Activated gamma-delta T cell treated with anti-CD3 and anti-CD28 coated beads, Interleukin-2, amount 50 U/mL, for 16 hours (primary cell): Measurements from ENCODE around the gene MARCHF10.
"Not testable (repeated sequence)": the region's sequence is repeated elsewhere in the genome, so short reads cannot be mapped to it uniquely, and the experiment has no call there.

ENCODE experiments used
- DNase-seq: peaks from one replicate; pipeline ENCODE4 v3.0.0-alpha.2; 2020; ENCODE audit warnings: low read depth

MARCHF10 gene

GRCh38 chr17:62786646-62787045, 21.5 kb downstream of the MARCHF10 start:
- DNase-seq: no peak

GRCh38 chr17:62785983-62786382, 22.1 kb downstream of the MARCHF10 start:
- not testable (repeated sequence) for DNase-seq

GRCh38 chr17:62782730-62783270, 25.3 kb downstream of the MARCHF10 start:
- DNase-seq: no peak

- no peak for DNase-seq
Measured at GRCh38 chr17:62781831-62782251, 26.3 kb downstream of the MARCHF10 start.

GRCh38 chr17:62781356-62781755, 26.8 kb downstream of the MARCHF10 start:
- no peak for DNase-seq

GRCh38 chr17:62780951-62781350, 27.2 kb downstream of the MARCHF10 start:
- no peak for DNase-seq

GRCh38 chr17:62780269-62780668, 27.8 kb downstream of the MARCHF10 start:
- no peak for DNase-seq

GRCh38 chr17:62778990-62779681, 29.0 kb downstream of the MARCHF10 start:
- no peak for DNase-seq

GRCh38 chr17:62775876-62776275, 32.2 kb downstream of the MARCHF10 start:
- DNase-seq: no peak

- no peak for DNase-seq
Measured at GRCh38 chr17:62774338-62774737, 33.8 kb downstream of the MARCHF10 start.

- DNase-seq: no peak
Measured at GRCh38 chr17:62767997-62768396, 40.1 kb downstream of the MARCHF10 start.

GRCh38 chr17:62765351-62765750, 42.8 kb downstream of the MARCHF10 start:
- no peak for DNase-seq

- no peak for DNase-seq
Measured at GRCh38 chr17:62763891-62764600, 44.1 kb downstream of the MARCHF10 start.

GRCh38 chr17:62761884-62762283, 46.2 kb downstream of the MARCHF10 start:
- no peak for DNase-seq

- no peak for DNase-seq
Measured at GRCh38 chr17:62760945-62761267, 47.2 kb downstream of the MARCHF10 start.

GRCh38 chr17:62760059-62760944, 47.8 kb downstream of the MARCHF10 start:
- DNase-seq: no peak

GRCh38 chr17:62757500-62757951, 50.6 kb downstream of the MARCHF10 start:
- DNase-seq: no peak

GRCh38 chr17:62756198-62756597, 51.9 kb downstream of the MARCHF10 start:
- DNase-seq: no peak

GRCh38 chr17:62755141-62755851, 52.8 kb downstream of the MARCHF10 start:
- no peak for DNase-seq

GRCh38 chr17:62754631-62755030, 53.5 kb downstream of the MARCHF10 start:
- DNase-seq: no peak

GRCh38 chr17:62753562-62753961, 54.6 kb downstream of the MARCHF10 start:
- no peak for DNase-seq
